Measurements from ENCODE around the gene PIP4K2A. TPM values are rescaled to one million over a fixed set of nuclear protein-coding genes. Genes with fewer than 3 reads are reported as not detected.

PIP4K2A gene
- total and polyA plus RNA-seq, 12 donors = 12.3 to 70.6 (median 28.5) TPM

DNA sequence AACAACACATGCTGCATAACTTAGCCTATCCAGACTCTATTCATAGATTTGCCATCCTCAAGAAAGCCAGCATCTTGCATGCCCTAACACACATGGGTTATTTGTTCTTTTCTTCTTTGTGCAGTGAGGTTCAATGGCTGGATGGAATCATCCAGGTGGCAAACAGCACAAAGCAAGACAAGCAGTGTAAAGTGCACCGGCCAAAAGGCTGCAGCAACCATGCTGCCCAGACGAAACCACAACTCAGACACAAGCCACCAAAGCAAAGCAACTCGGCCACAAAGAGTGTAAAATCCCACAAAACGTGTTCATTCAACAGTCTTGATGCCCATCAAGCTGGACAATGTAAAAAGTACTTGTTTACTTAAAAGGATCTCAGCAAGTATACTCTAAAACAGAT lies 76.9 kb downstream of the PIP4K2A start:
- intact Hi-C loops (cut with DNase I) = no loop called here
- H3K27me3 ChIP-seq = no peaks in the 10 kb centered on the region
- no peak for DNase-seq
- no peak overlapping the region for H3K4me3 ChIP-seq
- H3K27ac ChIP-seq = no peak overlapping the region
- no peaks in the 10 kb centered on the region for H3K9me3 ChIP-seq (replicated peaks in 1 of 3)
- peaks cover 0 to 28% of the 10 kb centered on the region in 2 donors for H3K4me1 ChIP-seq (replicated peaks in 1 of 2)
- no peaks in the 10 kb centered on the region for H3K36me3 ChIP-seq (replicated peaks in 1 of 2)
- no peak for TF ChIP-seq POLR2A (IDR thresholded peaks at IDR 0.05)
- TF ChIP-seq, protein P1, sequence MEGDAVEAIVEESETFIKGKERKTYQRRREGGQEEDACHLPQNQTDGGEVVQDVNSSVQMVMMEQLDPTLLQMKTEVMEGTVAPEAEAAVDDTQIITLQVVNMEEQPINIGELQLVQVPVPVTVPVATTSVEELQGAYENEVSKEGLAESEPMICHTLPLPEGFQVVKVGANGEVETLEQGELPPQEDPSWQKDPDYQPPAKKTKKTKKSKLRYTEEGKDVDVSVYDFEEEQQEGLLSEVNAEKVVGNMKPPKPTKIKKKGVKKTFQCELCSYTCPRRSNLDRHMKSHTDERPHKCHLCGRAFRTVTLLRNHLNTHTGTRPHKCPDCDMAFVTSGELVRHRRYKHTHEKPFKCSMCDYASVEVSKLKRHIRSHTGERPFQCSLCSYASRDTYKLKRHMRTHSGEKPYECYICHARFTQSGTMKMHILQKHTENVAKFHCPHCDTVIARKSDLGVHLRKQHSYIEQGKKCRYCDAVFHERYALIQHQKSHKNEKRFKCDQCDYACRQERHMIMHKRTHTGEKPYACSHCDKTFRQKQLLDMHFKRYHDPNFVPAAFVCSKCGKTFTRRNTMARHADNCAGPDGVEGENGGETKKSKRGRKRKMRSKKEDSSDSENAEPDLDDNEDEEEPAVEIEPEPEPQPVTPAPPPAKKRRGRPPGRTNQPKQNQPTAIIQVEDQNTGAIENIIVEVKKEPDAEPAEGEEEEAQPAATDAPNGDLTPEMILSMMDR (IDR thresholded peaks at IDR 0.05) = no peak
- WGBS, 4 donors = 91 to 100% (median 95%) methylated on average over 4 of the region's 4 CpGs

DNA sequence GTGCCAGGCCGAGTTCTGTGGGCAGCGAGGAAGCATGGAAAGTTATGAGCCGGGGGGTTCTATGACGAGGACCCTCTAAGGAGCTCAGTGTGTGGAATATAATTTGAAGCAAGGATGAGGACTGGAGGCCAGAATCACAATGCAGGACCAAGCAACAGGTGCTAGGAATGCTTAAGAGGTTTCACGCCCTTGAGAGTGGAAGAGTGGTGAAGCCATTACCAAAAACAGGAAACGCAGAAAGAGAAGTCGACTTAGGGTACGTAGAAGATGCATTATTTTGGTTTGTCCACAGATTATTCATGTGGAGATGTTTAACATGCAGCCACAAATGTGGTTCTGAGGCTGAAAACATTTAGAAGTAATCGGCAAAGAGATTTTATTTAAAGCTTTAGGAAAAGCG lies 78.7 kb downstream of the PIP4K2A start:
- TF ChIP-seq POLR2A (IDR thresholded peaks at IDR 0.05) = no peak
- TF ChIP-seq, protein P1 (IDR thresholded peaks at IDR 0.05) = no peak
- Histone ChIP-seq H3K27me3 (no peaks in the 10 kb centered on the region), H3K36me3 (replicated peaks in 1 of 2) (no peaks in the 10 kb centered on the region), H3K9me3 (replicated peaks in 1 of 3) (no peaks in the 10 kb centered on the region), H3K27ac (no peak overlapping the region), H3K4me3 (no peak overlapping the region), H3K4me1 (replicated peaks in 1 of 2) (peaks cover 0 to 33% of the 10 kb centered on the region in 2 donors)
- WGBS, 4 donors = 90 to 94% (median 93%) methylated on average over 10 of the region's 10 CpGs
- intact Hi-C loops (cut with DNase I) = no loop called here
- DNase-seq = no peak

DNA sequence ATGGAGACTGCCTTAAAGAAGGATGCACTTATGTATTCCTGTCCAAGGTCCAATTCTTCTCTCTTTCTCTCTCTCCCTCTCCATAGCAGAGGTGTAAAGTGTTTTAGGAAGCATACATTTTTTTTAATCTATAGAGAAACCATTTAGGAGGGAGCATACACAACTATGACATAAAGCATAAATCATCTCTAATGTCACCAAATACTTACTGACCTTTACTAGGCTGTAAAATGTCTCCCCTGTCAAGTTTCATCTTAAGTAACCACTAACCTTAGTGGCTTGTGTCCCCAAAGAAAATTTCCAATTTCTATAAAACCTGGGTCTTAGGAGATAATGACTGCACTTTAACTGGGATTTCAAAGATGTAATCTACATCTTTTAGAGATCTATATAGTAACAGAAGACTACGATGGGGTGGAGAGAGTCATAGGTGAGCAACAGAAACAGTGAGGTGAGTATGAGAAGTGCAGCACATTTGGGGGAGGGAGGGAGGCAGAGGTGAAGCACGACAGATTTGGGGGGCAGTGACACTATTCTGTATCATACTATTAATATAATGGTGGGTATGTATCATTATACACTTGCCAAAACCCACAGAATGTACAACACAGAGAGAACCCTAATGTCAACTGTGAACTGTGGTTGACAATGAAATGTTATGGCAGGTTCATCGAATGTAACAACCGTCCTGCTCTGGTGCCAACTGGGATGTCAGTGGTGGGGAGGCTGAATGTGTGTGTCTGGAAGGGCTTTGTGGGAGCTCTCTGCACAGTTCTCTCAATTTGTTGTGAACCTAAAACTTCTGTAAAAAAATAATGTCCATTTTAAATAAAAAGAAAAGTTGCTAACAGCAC lies 79.5 kb downstream of the PIP4K2A start:
- TF ChIP-seq POLR2A (IDR thresholded peaks at IDR 0.05) = no peak
- TF ChIP-seq, protein P1 (IDR thresholded peaks at IDR 0.05) = no peak
- no peak for DNase-seq
- WGBS, 4 donors = 86 to 96% (median 90%) methylated on average over 4 of the region's 4 CpGs
- Histone ChIP-seq H3K27me3 (no peaks in the 10 kb centered on the region), H3K9me3 (replicated peaks in 1 of 3) (no peaks in the 10 kb centered on the region), H3K4me1 (replicated peaks in 1 of 2) (peaks cover 0 to 34% of the 10 kb centered on the region in 2 donors), H3K27ac (no peak overlapping the region), H3K36me3 (replicated peaks in 1 of 2) (no peaks in the 10 kb centered on the region), H3K4me3 (no peak overlapping the region)
- intact Hi-C loops (cut with DNase I) = no loop called here

DNA sequence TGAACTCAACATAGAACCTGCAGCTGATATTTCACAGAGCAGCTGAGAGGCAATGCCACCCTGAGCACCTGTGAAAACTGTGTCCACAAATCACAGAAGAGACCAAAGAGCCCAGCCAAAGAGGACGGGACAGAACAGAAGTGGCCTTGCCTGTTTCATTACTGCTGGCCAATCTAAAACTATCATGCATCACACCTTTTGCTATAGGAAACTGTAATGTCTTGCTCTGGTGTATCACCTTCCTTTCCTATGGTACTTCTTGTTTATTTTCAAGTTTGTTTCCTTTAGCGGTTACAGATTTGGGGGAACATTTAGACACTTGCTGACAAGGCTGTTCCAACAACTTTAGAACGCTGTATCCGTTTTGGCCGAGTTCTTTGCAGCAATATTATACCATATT lies 80.3 kb downstream of the PIP4K2A start:
- H3K27me3 ChIP-seq = no peaks in the 10 kb centered on the region
- no peak for DNase-seq
- no peak overlapping the region for H3K4me3 ChIP-seq
- WGBS, 4 donors = 78 to 92% (median 89%) methylated on average over 5 of the region's 5 CpGs
- no peaks in the 10 kb centered on the region for H3K36me3 ChIP-seq (replicated peaks in 1 of 2)
- H3K9me3 ChIP-seq (replicated peaks in 1 of 3) = no peaks in the 10 kb centered on the region
- TF ChIP-seq, protein P1 (IDR thresholded peaks at IDR 0.05) = no peak
- no peak for TF ChIP-seq POLR2A (IDR thresholded peaks at IDR 0.05)
- H3K27ac ChIP-seq = no peak overlapping the region
- H3K4me1 ChIP-seq (replicated peaks in 1 of 2) = peaks cover 0 to 39% of the 10 kb centered on the region in 2 donors
- intact Hi-C loops (cut with DNase I) = no loop called here
